ENCODE data around the gene DUSP22. TPM values are rescaled to one million over a fixed set of nuclear protein-coding genes. Genes with fewer than 3 reads are reported as not detected.

DUSP22 gene
- total RNA-seq, 1 experiment from 2014 or later, result 25.0 TPM

GRCh38 chr6:288866-289265, 3.4 kb upstream of the DUSP22 start:
- no peak overlapping the region for H4K91ac ChIP-seq (ENCODE audit: insufficient read length, low read depth, low read length)
- H3K56ac ChIP-seq (ENCODE audit: insufficient read length, low read depth, low read length), result no peak overlapping the region
- H2BK15ac ChIP-seq (ENCODE audit: low read depth, low read length), result no peak overlapping the region
- H2BK20ac ChIP-seq (ENCODE audit: low read depth, low read length, poor library complexity, severe bottlenecking), result no peak overlapping the region
- Mint-ChIP-seq H3K4me3 (no peak overlapping the region), H3K4me1 (peaks cover 12 to 18% of the 10 kb centered on the region in 2 experiments), H3K27me3 (ENCODE audit: low read depth) (peaks cover 26% of the 10 kb centered on the region), H3K36me3 (ENCODE audit: insufficient read depth in 1 of 3, low read depth in 3 of 3) (peaks cover 0 to 7% (median 3%) of the 10 kb centered on the region in 3 experiments; a peak in 4 of 7 replicates), H3K27ac (no peak overlapping the region), H3K9me3 (peaks cover 42 to 55% of the 10 kb centered on the region in 2 experiments)
- H3K9ac ChIP-seq (ENCODE audit: extremely low read depth, insufficient read length, low read length), result no peak overlapping the region
- no peak overlapping the region for H3K23ac ChIP-seq (ENCODE audit: insufficient read length, low read depth, low read length)
- no peak overlapping the region for H2AFZ ChIP-seq (ENCODE audit: low read length)
- H4K20me1 ChIP-seq (ENCODE audit: control insufficient read depth, insufficient read depth, insufficient read length), result no peaks in the 10 kb centered on the region
- H3K18ac ChIP-seq (ENCODE audit: insufficient read length, low read depth, low read length), result no peak overlapping the region
- H3K4ac ChIP-seq (ENCODE audit: low read depth, low read length), result no peak overlapping the region
- no peaks in the 10 kb centered on the region for H3K79me2 ChIP-seq (ENCODE audit: insufficient read depth, low read length)
- no peak overlapping the region for H3K14ac ChIP-seq (ENCODE audit: insufficient read depth, low read length)
- H2AK5ac ChIP-seq (ENCODE audit: insufficient read length, low read length), result no peak overlapping the region
- no peak for TF ChIP-seq CTCF (conservative IDR thresholded peaks at IDR 0.05)
- no peak overlapping the region for H2BK5ac ChIP-seq (ENCODE audit: insufficient read length, low read length)
- no peak for DNase-seq
- peaks cover 16% of the 10 kb centered on the region for H3K9me3 ChIP-seq (ENCODE audit: control insufficient read depth, low read depth, low read length)
- no peak overlapping the region for H3T11ph ChIP-seq (ENCODE audit: low read length)
- no CpG with 5 or more reads among the region's 3 CpGs for whole genome bisulfite sequencing (ENCODE audit: extremely low coverage, insufficient read length, low lambda C conversion rate)
- no peak overlapping the region for H4K8ac ChIP-seq (replicated peaks; ENCODE audit: insufficient read length, low read depth, low read length)
- H2BK12ac ChIP-seq (ENCODE audit: insufficient read length, low read depth, low read length), result no peak overlapping the region
- H2BK120ac ChIP-seq (ENCODE audit: low read depth, low read length, poor library complexity, severe bottlenecking), result no peak overlapping the region
- H3K27me3 ChIP-seq (ENCODE audit: insufficient read depth, low read length), result no peaks in the 10 kb centered on the region
- no peaks in the 10 kb centered on the region for H3K79me1 ChIP-seq (ENCODE audit: insufficient read depth, low read depth, low read length, poor library complexity, severe bottlenecking)
- H3K27ac ChIP-seq (ENCODE audit: insufficient read length, low read depth, low read length), result no peak overlapping the region
- H3K23me2 ChIP-seq (ENCODE audit: insufficient read length, low read depth, low read length, poor library complexity, severe bottlenecking), result peaks cover 12% of the 10 kb centered on the region
- H3K4me1 ChIP-seq (ENCODE audit: insufficient read depth, low read length), result no peaks in the 10 kb centered on the region; the same call in 1 of the 2 replicates
- no peak overlapping the region for H3K4me2 ChIP-seq (ENCODE audit: insufficient read depth, insufficient read length, low read length)
- no peak overlapping the region for H4K5ac ChIP-seq (ENCODE audit: insufficient read length, low read depth, low read length)

Data from H9 (cell line).